Body of pancreas (tissue), 4 donors: ENCODE results near the gene SLC25A51.

Experiments used
- POLR2A ChIP-seq, 3 donors: fragments of 450-650 bp; IDR thresholded peaks; one replicate each; pipeline ENCODE4 v1.6.1; 2016; ENCODE audit warnings: antibody characterized with exemption in 3 of 3, mild to moderate bottlenecking in 2 of 3
- TF ChIP-seq, protein P1 (sequence below), 7 experiments: fragments of 450-650 bp in 4 of 7; fragments of 200-600 bp in 3 of 7; sonication (generic) in 3 of 7; IDR thresholded peaks; one replicate each; pipeline ENCODE4 v1.5.1; 2016 to 2019; ENCODE audit warnings: antibody characterized with exemption in 7 of 7

DNA sequence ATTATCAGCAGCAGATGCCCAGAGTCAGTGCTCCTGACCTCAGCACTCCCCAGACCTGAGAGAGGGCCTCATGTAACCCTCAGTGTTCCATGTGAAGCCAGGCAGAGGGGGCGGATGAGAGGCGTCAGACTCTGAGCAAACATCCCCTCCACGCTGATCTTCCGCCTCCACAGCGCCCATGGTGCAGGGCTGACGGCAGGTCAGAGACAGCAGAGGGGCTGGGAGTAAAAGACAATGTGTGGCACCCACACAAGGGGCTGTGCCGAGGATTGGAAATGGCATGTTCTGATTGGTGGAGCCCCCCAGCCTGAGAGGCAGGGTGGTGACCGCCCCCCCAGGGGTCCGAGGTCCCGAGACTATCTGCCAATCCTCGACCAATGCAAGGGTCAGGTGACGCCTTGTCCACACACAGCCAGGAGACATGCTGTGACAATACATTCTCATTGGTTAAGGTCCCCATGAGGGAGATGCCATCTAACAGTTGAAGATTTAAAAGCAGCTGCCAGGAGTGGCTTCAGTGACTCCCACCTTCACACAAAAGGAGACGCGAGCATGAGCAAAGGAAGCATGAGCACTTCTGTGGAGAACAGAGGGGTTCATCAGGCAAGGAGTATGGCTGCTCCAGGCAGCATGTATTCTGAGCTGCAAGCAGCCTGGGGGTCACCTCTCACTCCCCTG lies 19.3 kb upstream of the SLC25A51 start:
- TF ChIP-seq, protein P1, sequence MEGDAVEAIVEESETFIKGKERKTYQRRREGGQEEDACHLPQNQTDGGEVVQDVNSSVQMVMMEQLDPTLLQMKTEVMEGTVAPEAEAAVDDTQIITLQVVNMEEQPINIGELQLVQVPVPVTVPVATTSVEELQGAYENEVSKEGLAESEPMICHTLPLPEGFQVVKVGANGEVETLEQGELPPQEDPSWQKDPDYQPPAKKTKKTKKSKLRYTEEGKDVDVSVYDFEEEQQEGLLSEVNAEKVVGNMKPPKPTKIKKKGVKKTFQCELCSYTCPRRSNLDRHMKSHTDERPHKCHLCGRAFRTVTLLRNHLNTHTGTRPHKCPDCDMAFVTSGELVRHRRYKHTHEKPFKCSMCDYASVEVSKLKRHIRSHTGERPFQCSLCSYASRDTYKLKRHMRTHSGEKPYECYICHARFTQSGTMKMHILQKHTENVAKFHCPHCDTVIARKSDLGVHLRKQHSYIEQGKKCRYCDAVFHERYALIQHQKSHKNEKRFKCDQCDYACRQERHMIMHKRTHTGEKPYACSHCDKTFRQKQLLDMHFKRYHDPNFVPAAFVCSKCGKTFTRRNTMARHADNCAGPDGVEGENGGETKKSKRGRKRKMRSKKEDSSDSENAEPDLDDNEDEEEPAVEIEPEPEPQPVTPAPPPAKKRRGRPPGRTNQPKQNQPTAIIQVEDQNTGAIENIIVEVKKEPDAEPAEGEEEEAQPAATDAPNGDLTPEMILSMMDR (IDR thresholded peaks at IDR 0.05), result no peak
- no peak for TF ChIP-seq POLR2A (IDR thresholded peaks at IDR 0.05)
